ENCODE results near the gene FHIT.

FHIT gene

GRCh38 chr3:59879031-59879581 lies 1372.1 kb downstream of the FHIT start:
- no peaks in the 10 kb centered on the region for H3K27me3 ChIP-seq (ENCODE audit: control insufficient read depth, low read length)
- H3K36me3 ChIP-seq (ENCODE audit: control insufficient read depth, low read length) = no peaks in the 10 kb centered on the region
- no peaks in the 10 kb centered on the region for H3F3A ChIP-seq (ENCODE audit: control insufficient read depth, insufficient read depth)
- no peaks in the 10 kb centered on the region for H4K20me1 ChIP-seq (ENCODE audit: control insufficient read depth, insufficient read depth, low read depth, low read length)
- no peak overlapping the region for H3K4me3 ChIP-seq (ENCODE audit: low read length)
- TF ChIP-seq EZH2phosphoT487 (IDR thresholded peaks at IDR 0.05; ENCODE audit: borderline replicate concordance, low read length) (no peak), CTCF (IDR thresholded peaks at IDR 0.05; ENCODE audit: low read depth, low read length, poor library complexity, severe bottlenecking) (no peak)
- H3K4me1 ChIP-seq (ENCODE audit: control insufficient read depth, low read length) = no peaks in the 10 kb centered on the region
- no peaks in the 10 kb centered on the region for H3K9me2 ChIP-seq (replicated peaks; ENCODE audit: control insufficient read depth, low read length)
- H3K79me2 ChIP-seq (ENCODE audit: control insufficient read depth, low read length) = no peaks in the 10 kb centered on the region
- H3K27ac ChIP-seq (ENCODE audit: low read depth, low read length) = no peak overlapping the region
- H3K4me2 ChIP-seq (ENCODE audit: low read length) = no peak overlapping the region
- no peaks in the 10 kb centered on the region for H3K9me3 ChIP-seq (ENCODE audit: control insufficient read depth, insufficient read depth, low read length)

- TF ChIP-seq EZH2phosphoT487 (IDR thresholded peaks at IDR 0.05; ENCODE audit: borderline replicate concordance, low read length) = no peak
- Histone ChIP-seq H3K27me3 (ENCODE audit: control insufficient read depth, low read length) (no peaks in the 10 kb centered on the region), H3K9me2 (replicated peaks; ENCODE audit: control insufficient read depth, low read length) (no peaks in the 10 kb centered on the region), H3K36me3 (ENCODE audit: control insufficient read depth, low read length) (no peaks in the 10 kb centered on the region), H3K4me2 (ENCODE audit: low read length) (no peak overlapping the region), H4K20me1 (ENCODE audit: control insufficient read depth, insufficient read depth, low read depth, low read length) (no peaks in the 10 kb centered on the region), H3K4me1 (ENCODE audit: control insufficient read depth, low read length) (no peaks in the 10 kb centered on the region), H3K79me2 (ENCODE audit: control insufficient read depth, low read length) (no peaks in the 10 kb centered on the region), H3F3A (ENCODE audit: control insufficient read depth, insufficient read depth) (no peaks in the 10 kb centered on the region), H3K4me3 (ENCODE audit: low read length) (no peak overlapping the region), H3K27ac (ENCODE audit: low read depth, low read length) (no peak overlapping the region), H3K9me3 (ENCODE audit: control insufficient read depth, insufficient read depth, low read length) (no peaks in the 10 kb centered on the region)
These were observed 1373.2 kb downstream of the FHIT start for GRCh38 chr3:59878038-59878427.

- H3K4me1 ChIP-seq (ENCODE audit: control insufficient read depth, low read length) = no peaks in the 10 kb centered on the region
- no peak overlapping the region for H3K4me2 ChIP-seq (ENCODE audit: low read length)
- H3K9me3 ChIP-seq (ENCODE audit: control insufficient read depth, insufficient read depth, low read length) = no peaks in the 10 kb centered on the region
- H3F3A ChIP-seq (ENCODE audit: control insufficient read depth, insufficient read depth) = no peaks in the 10 kb centered on the region
- no peak overlapping the region for H3K27ac ChIP-seq (ENCODE audit: low read depth, low read length)
- no peaks in the 10 kb centered on the region for H3K27me3 ChIP-seq (ENCODE audit: control insufficient read depth, low read length)
- no peaks in the 10 kb centered on the region for H3K79me2 ChIP-seq (ENCODE audit: control insufficient read depth, low read length)
- no peaks in the 10 kb centered on the region for H3K36me3 ChIP-seq (ENCODE audit: control insufficient read depth, low read length)
- H3K4me3 ChIP-seq (ENCODE audit: low read length) = no peak overlapping the region
- H3K9me2 ChIP-seq (replicated peaks; ENCODE audit: control insufficient read depth, low read length) = no peaks in the 10 kb centered on the region
- TF ChIP-seq EZH2phosphoT487 (IDR thresholded peaks at IDR 0.05; ENCODE audit: borderline replicate concordance, low read length) (no peak), CTCF (IDR thresholded peaks at IDR 0.05; ENCODE audit: low read depth, low read length, poor library complexity, severe bottlenecking) (no peak)
- H4K20me1 ChIP-seq (ENCODE audit: control insufficient read depth, insufficient read depth, low read depth, low read length) = no peaks in the 10 kb centered on the region
These were observed 1373.8 kb downstream of the FHIT start for GRCh38 chr3:59877263-59878037.

- Histone ChIP-seq H4K20me1 (ENCODE audit: control insufficient read depth, insufficient read depth, low read depth, low read length) (no peaks in the 10 kb centered on the region), H3K36me3 (ENCODE audit: control insufficient read depth, low read length) (no peaks in the 10 kb centered on the region), H3K79me2 (ENCODE audit: control insufficient read depth, low read length) (no peaks in the 10 kb centered on the region), H3K27me3 (ENCODE audit: control insufficient read depth, low read length) (no peaks in the 10 kb centered on the region), H3K9me3 (ENCODE audit: control insufficient read depth, insufficient read depth, low read length) (no peaks in the 10 kb centered on the region), H3K9me2 (replicated peaks; ENCODE audit: control insufficient read depth, low read length) (no peaks in the 10 kb centered on the region), H3K27ac (ENCODE audit: low read depth, low read length) (no peak overlapping the region), H3K4me2 (ENCODE audit: low read length) (no peak overlapping the region), H3K4me3 (ENCODE audit: low read length) (no peak overlapping the region), H3F3A (ENCODE audit: control insufficient read depth, insufficient read depth) (no peaks in the 10 kb centered on the region), H3K4me1 (ENCODE audit: control insufficient read depth, low read length) (no peaks in the 10 kb centered on the region)
- TF ChIP-seq CTCF (IDR thresholded peaks at IDR 0.05; ENCODE audit: low read depth, low read length, poor library complexity, severe bottlenecking) (no peak), EZH2phosphoT487 (IDR thresholded peaks at IDR 0.05; ENCODE audit: borderline replicate concordance, low read length) (no peak)
These were observed 1374.7 kb downstream of the FHIT start for GRCh38 chr3:59876533-59877062.
